GM19397 (cell line): ENCODE results near the gene ZNF816.
"Not testable (repeated sequence)": the region's sequence is repeated elsewhere in the genome, so short reads cannot be mapped to it uniquely, and the experiment has no call there.

Experiments used
- ATAC-seq: cut with Tn5 transposase; IDR thresholded peaks from one replicate; pipeline ENCODE4 v1.9.1; 2021; ENCODE audit warnings: mild to moderate bottlenecking, moderate library complexity; ENCODE audit not compliant: unreplicated experiment

The ZNF816 gene

GRCh38 chr19:52962394-52963246 lies at the start of gene ZNF816:
Gene ZNF816, minus strand, starts transcription at chr19:52962881. Its CDS starts 6,792 bp downstream, at chr19:52956089.
- ATAC-seq, result peak; percentile 99

- no peak for ATAC-seq
Observed at GRCh38 chr19:53012006-53012405, 49.3 kb upstream of the ZNF816 start.

GRCh38 chr19:53010494-53010893 lies 47.8 kb upstream of the ZNF816 start:
- no peak for ATAC-seq

GRCh38 chr19:53008061-53008778 lies 45.5 kb upstream of the ZNF816 start:
- no peak for ATAC-seq

- no peak for ATAC-seq
Observed at GRCh38 chr19:53007606-53008005, 44.9 kb upstream of the ZNF816 start.

- ATAC-seq, result no peak
Observed at GRCh38 chr19:53007200-53007599, 44.5 kb upstream of the ZNF816 start.

GRCh38 chr19:53004242-53004641 lies 41.6 kb upstream of the ZNF816 start:
- ATAC-seq, result no peak

- no peak for ATAC-seq
Observed at GRCh38 chr19:53002479-53002878, 39.8 kb upstream of the ZNF816 start.

- ATAC-seq, result no peak
Observed at GRCh38 chr19:52997975-52998374, 35.3 kb upstream of the ZNF816 start.

GRCh38 chr19:52995711-52996110 lies 33.0 kb upstream of the ZNF816 start:
- ATAC-seq, result no peak

GRCh38 chr19:52993342-52994178 lies 30.9 kb upstream of the ZNF816 start:
- ATAC-seq, result no peak

- ATAC-seq, result no peak
Observed at GRCh38 chr19:52992109-52993004, 29.7 kb upstream of the ZNF816 start.

- no peak for ATAC-seq
Observed at GRCh38 chr19:52991484-52991883, 28.8 kb upstream of the ZNF816 start.

- no peak for ATAC-seq
Observed at GRCh38 chr19:52990759-52991418, 28.2 kb upstream of the ZNF816 start.

- no peak for ATAC-seq
Observed at GRCh38 chr19:52988506-52988905, 25.8 kb upstream of the ZNF816 start.

- ATAC-seq, result no peak
Observed at GRCh38 chr19:52987221-52987620, 24.5 kb upstream of the ZNF816 start.

- ATAC-seq, result not testable (repeated sequence)
Observed at GRCh38 chr19:52983167-52983566, 20.5 kb upstream of the ZNF816 start.

GRCh38 chr19:52981329-52981728 lies 18.6 kb upstream of the ZNF816 start:
- ATAC-seq, result no peak

- ATAC-seq, result no peak
Observed at GRCh38 chr19:52967772-52968171, 5.1 kb upstream of the ZNF816 start.

- peak; percentile 13 for ATAC-seq
Observed at GRCh38 chr19:52963247-52963618, 552 bp upstream of the ZNF816 start.
